Measurements from ENCODE around the gene POLG2. TPM values are rescaled to one million over a fixed set of nuclear protein-coding genes. Genes with fewer than 3 reads are reported as not detected.

POLG2 gene
- total RNA-seq, 1 donor from 2014 or later, result 22.9 TPM

DNA sequence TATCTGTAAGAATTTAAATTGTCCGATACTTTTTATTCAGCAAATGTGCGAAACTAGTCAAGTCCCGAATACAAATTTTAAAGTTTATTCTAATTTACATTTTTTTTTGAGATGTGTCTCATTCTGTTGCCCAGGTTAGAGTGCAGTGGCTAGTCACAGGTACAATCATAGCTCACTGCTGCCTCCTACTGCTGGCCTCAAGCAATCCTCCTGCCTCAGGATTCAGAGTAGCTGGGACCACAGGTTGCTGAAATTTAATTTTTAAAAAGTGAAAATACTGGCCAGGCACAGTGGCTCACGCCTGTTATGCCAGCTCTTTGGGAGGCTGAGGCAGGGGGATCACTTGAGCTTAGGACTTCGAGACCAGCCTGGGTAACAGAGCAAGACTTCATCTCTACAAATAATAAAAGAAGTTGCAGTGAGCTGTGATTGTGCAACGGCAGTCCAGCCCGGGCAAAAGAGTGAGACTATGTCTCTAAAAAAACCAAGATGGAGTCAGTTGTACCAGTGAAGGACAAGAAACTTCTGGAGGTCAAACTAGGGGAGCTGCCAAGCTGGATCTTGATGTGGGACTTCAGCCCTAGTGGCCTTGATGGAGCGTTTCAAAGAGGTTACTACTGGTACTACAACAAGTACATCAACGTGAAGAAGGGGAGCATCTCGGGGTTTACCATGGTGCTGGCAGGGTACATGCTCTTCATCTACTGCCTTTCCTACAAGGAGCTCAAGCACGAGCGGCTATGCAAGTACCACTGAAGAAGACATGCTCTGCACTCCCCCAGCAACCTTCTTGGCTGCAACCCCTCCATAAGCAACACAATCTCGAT, 5.6 kb downstream of the POLG2 start:
- Mint-ChIP-seq H3K36me3 (peaks cover 23% of the 10 kb centered on the region), H3K27ac (no peak overlapping the region)

DNA sequence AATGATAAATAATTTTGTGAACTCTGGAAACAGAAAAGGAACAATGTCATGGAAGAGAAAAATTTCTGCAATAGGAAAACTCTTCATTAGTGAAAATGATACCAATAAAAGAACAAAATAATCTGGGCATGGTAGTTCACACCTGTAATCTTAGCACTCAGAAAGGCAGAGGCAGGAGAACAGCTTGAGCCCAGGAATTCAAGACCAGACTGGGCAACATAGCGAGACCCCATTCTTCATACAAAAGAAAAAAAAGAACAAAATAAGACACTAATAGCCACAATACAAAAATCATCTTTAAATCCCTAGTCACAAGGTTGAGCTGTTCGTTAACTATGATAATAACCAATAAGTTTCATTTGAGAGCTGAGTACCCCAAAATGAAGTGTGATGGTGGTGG, 8.6 kb downstream of the POLG2 start:
- H3K27me3 Mint-ChIP-seq, result no peaks in the 10 kb centered on the region
- H3K9me3 Mint-ChIP-seq, result no peaks in the 10 kb centered on the region
- no peak overlapping the region for H3K27ac Mint-ChIP-seq
- peaks cover 14% of the 10 kb centered on the region for H3K36me3 Mint-ChIP-seq
- TF ChIP-seq, protein P1, sequence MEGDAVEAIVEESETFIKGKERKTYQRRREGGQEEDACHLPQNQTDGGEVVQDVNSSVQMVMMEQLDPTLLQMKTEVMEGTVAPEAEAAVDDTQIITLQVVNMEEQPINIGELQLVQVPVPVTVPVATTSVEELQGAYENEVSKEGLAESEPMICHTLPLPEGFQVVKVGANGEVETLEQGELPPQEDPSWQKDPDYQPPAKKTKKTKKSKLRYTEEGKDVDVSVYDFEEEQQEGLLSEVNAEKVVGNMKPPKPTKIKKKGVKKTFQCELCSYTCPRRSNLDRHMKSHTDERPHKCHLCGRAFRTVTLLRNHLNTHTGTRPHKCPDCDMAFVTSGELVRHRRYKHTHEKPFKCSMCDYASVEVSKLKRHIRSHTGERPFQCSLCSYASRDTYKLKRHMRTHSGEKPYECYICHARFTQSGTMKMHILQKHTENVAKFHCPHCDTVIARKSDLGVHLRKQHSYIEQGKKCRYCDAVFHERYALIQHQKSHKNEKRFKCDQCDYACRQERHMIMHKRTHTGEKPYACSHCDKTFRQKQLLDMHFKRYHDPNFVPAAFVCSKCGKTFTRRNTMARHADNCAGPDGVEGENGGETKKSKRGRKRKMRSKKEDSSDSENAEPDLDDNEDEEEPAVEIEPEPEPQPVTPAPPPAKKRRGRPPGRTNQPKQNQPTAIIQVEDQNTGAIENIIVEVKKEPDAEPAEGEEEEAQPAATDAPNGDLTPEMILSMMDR (conservative IDR thresholded peaks at IDR 0.05), result no peak
- H3K4me3 Mint-ChIP-seq, result no peak overlapping the region
- H3K4me1 Mint-ChIP-seq (ENCODE audit: unreplicated experiment), result no peaks in the 10 kb centered on the region
- DNase-seq (ENCODE audit: extremely low spot score, unreplicated experiment), result no peak

More for the DNA sequence above, 5.6 kb downstream of the POLG2 start:
- peaks cover 11% of the 10 kb centered on the region for H3K4me1 Mint-ChIP-seq (ENCODE audit: unreplicated experiment)
- H3K9me3 Mint-ChIP-seq, result no peaks in the 10 kb centered on the region
- no peak overlapping the region for H3K4me3 Mint-ChIP-seq
- TF ChIP-seq, protein P1 (conservative IDR thresholded peaks at IDR 0.05), result peak; percentile 65
- DNase-seq (ENCODE audit: extremely low spot score, unreplicated experiment), result no peak
- H3K27me3 Mint-ChIP-seq, result no peaks in the 10 kb centered on the region

DNA sequence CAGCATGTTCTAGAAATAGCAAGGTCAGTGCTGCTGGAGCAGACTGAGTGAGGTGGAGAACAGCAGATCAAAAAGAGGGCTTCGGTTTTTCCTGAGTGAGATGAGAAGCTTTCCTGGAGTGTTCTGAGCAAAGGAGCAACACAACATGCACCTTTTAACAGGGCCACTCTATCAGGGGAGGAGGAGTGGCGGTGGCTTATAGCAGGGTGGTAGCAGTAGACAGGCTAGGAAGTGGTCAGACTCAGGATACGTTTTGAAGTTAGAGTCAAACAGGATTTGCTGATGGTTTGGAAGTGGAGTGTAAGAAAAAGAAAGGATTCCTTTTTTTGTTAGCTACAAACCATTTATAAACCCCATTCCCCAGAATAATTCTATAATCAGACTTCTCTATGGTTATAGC, 12.5 kb downstream of the POLG2 start:
- TF ChIP-seq, protein P1 (conservative IDR thresholded peaks at IDR 0.05), result no peak
- Mint-ChIP-seq H3K9me3 (no peaks in the 10 kb centered on the region), H3K27me3 (no peaks in the 10 kb centered on the region), H3K27ac (no peak overlapping the region), H3K4me1 (ENCODE audit: unreplicated experiment) (no peaks in the 10 kb centered on the region), H3K4me3 (no peak overlapping the region), H3K36me3 (peaks cover 8% of the 10 kb centered on the region)
- no peak for DNase-seq (ENCODE audit: extremely low spot score, unreplicated experiment)

DNA sequence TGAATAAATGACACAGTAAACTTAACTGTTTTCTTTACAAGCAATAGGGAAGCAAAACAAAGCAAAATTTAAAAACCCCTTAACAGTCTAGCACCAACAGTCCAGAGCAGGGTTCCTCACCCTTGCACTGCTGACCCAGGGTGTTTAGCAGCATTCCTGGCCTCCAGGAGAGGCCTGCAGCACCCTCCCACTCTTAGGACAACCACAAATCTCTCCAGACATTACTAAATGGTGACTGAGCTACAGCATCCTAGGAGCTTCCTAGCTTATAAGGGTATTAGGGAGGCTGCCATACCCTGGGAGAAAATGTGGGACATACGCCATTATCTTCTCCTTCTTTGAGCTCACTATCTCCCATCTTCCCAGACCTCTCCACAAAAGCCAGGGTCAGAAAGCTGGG, 15.9 kb downstream of the POLG2 start:
- Mint-ChIP-seq H3K4me1 (ENCODE audit: unreplicated experiment) (no peaks in the 10 kb centered on the region), H3K36me3 (peaks cover 9% of the 10 kb centered on the region), H3K9me3 (no peaks in the 10 kb centered on the region), H3K27ac (no peak overlapping the region), H3K4me3 (no peak overlapping the region), H3K27me3 (no peaks in the 10 kb centered on the region)
- TF ChIP-seq, protein P1 (conservative IDR thresholded peaks at IDR 0.05), result no peak
- DNase-seq (ENCODE audit: extremely low spot score, unreplicated experiment), result no peak

DNA sequence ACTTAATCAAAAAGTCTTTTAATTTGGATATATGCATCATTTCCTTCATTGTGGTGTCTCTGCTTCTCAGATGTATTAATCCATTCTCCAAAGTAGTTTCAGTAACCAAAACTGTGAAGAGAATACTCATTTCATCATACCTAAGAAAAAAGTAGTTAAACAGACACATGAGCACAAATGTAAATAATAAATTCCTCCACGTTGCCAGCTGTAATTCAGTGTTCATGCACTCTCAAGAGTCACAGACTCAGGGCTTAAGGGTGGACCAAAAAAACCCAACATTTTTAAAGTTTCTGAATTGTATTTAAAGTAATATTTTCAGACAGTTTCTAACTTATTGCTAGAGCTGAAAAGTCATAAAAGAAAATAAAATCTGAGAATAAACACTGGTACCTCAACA, 19.0 kb downstream of the POLG2 start:
- Mint-ChIP-seq H3K27ac (no peak overlapping the region), H3K4me3 (no peak overlapping the region), H3K27me3 (no peaks in the 10 kb centered on the region), H3K9me3 (no peaks in the 10 kb centered on the region), H3K4me1 (ENCODE audit: unreplicated experiment) (no peaks in the 10 kb centered on the region), H3K36me3 (peaks cover 9% of the 10 kb centered on the region)
- TF ChIP-seq, protein P1 (conservative IDR thresholded peaks at IDR 0.05), result no peak
- no peak for DNase-seq (ENCODE audit: extremely low spot score, unreplicated experiment)
